HEK293 (cell line): Measurements from ENCODE around the gene ADCY10.

Experiments
- CTCF ChIA-PET: fragments of 350-600 bp; formaldehyde crosslinking; extraction: SDS; loops from one replicate; lab custom pipeline; 2021; ENCODE audit warnings: antibody characterized with exemption; lab: Yijun Ruan, JAX
- POLR2A ChIA-PET: fragments of 300-600 bp; formaldehyde crosslinking; extraction: SDS; loops from one replicate; lab custom pipeline; 2020; ENCODE audit warnings: antibody characterized with exemption, inconsistent platforms; lab: Yijun Ruan, JAX
- H3K27ac ChIP-seq: fragments of 200-500 bp; sonication (Bioruptor generic); 2 replicates; pipeline ENCODE4 v1.5.1; 2014; ENCODE audit warnings: low read depth, low read length, control low read depth, inconsistent platforms; ENCODE audit errors: extremely low read depth
- H3K36me3 ChIP-seq, 2 experiments: fragments of 200-500 bp in 1 of 2; sonication (Bioruptor generic) in 1 of 2; 1 replicate in 1 of 2; 2 replicates in 1 of 2; pipeline ENCODE4 v1.5.1; 2014 to 2017; ENCODE audit warnings: inconsistent platforms in 2 of 2, low read length in 2 of 2; ENCODE audit not compliant: control insufficient read depth in 2 of 2, insufficient read depth in 1 of 2
- H3K4me1 ChIP-seq: fragments of 200-500 bp; sonication (Bioruptor generic); 2 replicates; pipeline ENCODE4 v1.5.1; 2014; ENCODE audit warnings: mild to moderate bottlenecking, low read length, inconsistent platforms; ENCODE audit not compliant: control insufficient read depth, insufficient read depth
- H3K4me3 ChIP-seq: 2 replicates; pipeline ENCODE4 v1.5.1; 2011; ENCODE audit warnings: low read depth, mild to moderate bottlenecking, control low read depth, low read length, moderate library complexity
- H3K9me3 ChIP-seq: fragments of 200-500 bp; sonication (Bioruptor generic); 2 replicates; pipeline ENCODE4 v1.5.1; 2014; ENCODE audit warnings: low read depth, low read length, inconsistent platforms; ENCODE audit not compliant: control insufficient read depth, insufficient read depth
- HOXA7 ChIP-seq: sonication (generic); formaldehyde crosslinking; IDR thresholded peaks from 2 replicates; pipeline ENCODE4 v1.8.1; 2022; ENCODE audit warnings: missing genetic modification reagents, borderline replicate concordance
- KLF1 ChIP-seq: fragments of 450-650 bp; formaldehyde crosslinking; IDR thresholded peaks from 2 replicates; pipeline ENCODE4 v1.5.1; 2016; ENCODE audit warnings: missing biosample characterization, missing genetic modification characterization
- KLF9 ChIP-seq: fragments of 450-650 bp; formaldehyde crosslinking; IDR thresholded peaks from 2 replicates; pipeline ENCODE4 v1.5.1; 2016; ENCODE audit warnings: missing biosample characterization, missing genetic modification characterization, low read depth
- SP7 ChIP-seq: fragments of 450-650 bp; formaldehyde crosslinking; IDR thresholded peaks from 2 replicates; pipeline ENCODE4 v1.5.1; 2016; ENCODE audit warnings: missing biosample characterization, missing genetic modification characterization
- ZBTB10 ChIP-seq: fragments of 450-650 bp; formaldehyde crosslinking; IDR thresholded peaks from 2 replicates; pipeline ENCODE4 v1.5.1; 2016; ENCODE audit warnings: missing biosample characterization, missing genetic modification characterization
- ZBTB48 ChIP-seq: fragments of 450-650 bp; formaldehyde crosslinking; IDR thresholded peaks from 2 replicates; pipeline ENCODE4 v1.5.1; 2016; ENCODE audit warnings: missing biosample characterization, missing genetic modification characterization
- ZBTB7A ChIP-seq: fragments of 450-650 bp; formaldehyde crosslinking; IDR thresholded peaks from 2 replicates; pipeline ENCODE4 v1.5.1; 2016; ENCODE audit warnings: low read depth, missing biosample characterization, missing genetic modification characterization
- ZNF138 ChIP-seq: fragments of 450-650 bp; formaldehyde crosslinking; IDR thresholded peaks from 2 replicates; pipeline ENCODE4 v1.5.1; 2016; ENCODE audit warnings: missing biosample characterization, missing genetic modification characterization, borderline replicate concordance
- ZNF23 ChIP-seq: fragments of 450-650 bp; formaldehyde crosslinking; IDR thresholded peaks from 2 replicates; pipeline ENCODE4 v1.5.1; 2016; ENCODE audit warnings: missing biosample characterization, missing genetic modification characterization, borderline replicate concordance
- ZNF248 ChIP-seq: fragments of 450-650 bp; formaldehyde crosslinking; IDR thresholded peaks from 2 replicates; pipeline ENCODE4 v1.5.1; 2017; ENCODE audit warnings: missing biosample characterization, missing genetic modification characterization
- ZNF324 ChIP-seq: fragments of 450-650 bp; formaldehyde crosslinking; IDR thresholded peaks from 2 replicates; pipeline ENCODE4 v1.5.1; 2016; ENCODE audit warnings: missing biosample characterization, missing genetic modification characterization
- ZNF341 ChIP-seq: fragments of 450-650 bp; formaldehyde crosslinking; IDR thresholded peaks from 2 replicates; pipeline ENCODE4; 2016; ENCODE audit warnings: low read depth, missing biosample characterization, missing genetic modification characterization
- ZNF521 ChIP-seq: fragments of 450-650 bp; formaldehyde crosslinking; IDR thresholded peaks from 2 replicates; pipeline ENCODE4 v1.5.1; 2017; ENCODE audit warnings: missing biosample characterization, mild to moderate bottlenecking, missing genetic modification characterization
- ZNF555 ChIP-seq: fragments of 450-650 bp; formaldehyde crosslinking; conservative IDR thresholded peaks from 2 replicates; pipeline ENCODE4 v1.5.1; 2017; ENCODE audit warnings: missing biosample characterization, mild to moderate bottlenecking, missing genetic modification characterization, inconsistent platforms
- ZNF571 ChIP-seq: fragments of 450-650 bp; formaldehyde crosslinking; IDR thresholded peaks from 2 replicates; pipeline ENCODE4 v1.5.0; 2017; ENCODE audit warnings: missing biosample characterization, missing genetic modification characterization
- ZNF610 ChIP-seq: fragments of 450-650 bp; formaldehyde crosslinking; IDR thresholded peaks from 2 replicates; pipeline ENCODE4 v1.5.1; 2016; ENCODE audit warnings: missing biosample characterization, missing genetic modification characterization, borderline replicate concordance
- ZNF701 ChIP-seq: fragments of 450-650 bp; formaldehyde crosslinking; IDR thresholded peaks from 2 replicates; pipeline ENCODE4 v1.5.1; 2016; ENCODE audit warnings: missing biosample characterization, missing genetic modification characterization
- ZNF707 ChIP-seq: fragments of 450-650 bp; formaldehyde crosslinking; IDR thresholded peaks from 2 replicates; pipeline ENCODE4 v1.5.1; 2016; ENCODE audit warnings: missing biosample characterization, missing genetic modification characterization
- ZNF76 ChIP-seq: fragments of 450-650 bp; formaldehyde crosslinking; IDR thresholded peaks from 2 replicates; pipeline ENCODE4; 2016; ENCODE audit warnings: low read depth, missing biosample characterization, missing genetic modification characterization, borderline replicate concordance

ADCY10 gene

DNA sequence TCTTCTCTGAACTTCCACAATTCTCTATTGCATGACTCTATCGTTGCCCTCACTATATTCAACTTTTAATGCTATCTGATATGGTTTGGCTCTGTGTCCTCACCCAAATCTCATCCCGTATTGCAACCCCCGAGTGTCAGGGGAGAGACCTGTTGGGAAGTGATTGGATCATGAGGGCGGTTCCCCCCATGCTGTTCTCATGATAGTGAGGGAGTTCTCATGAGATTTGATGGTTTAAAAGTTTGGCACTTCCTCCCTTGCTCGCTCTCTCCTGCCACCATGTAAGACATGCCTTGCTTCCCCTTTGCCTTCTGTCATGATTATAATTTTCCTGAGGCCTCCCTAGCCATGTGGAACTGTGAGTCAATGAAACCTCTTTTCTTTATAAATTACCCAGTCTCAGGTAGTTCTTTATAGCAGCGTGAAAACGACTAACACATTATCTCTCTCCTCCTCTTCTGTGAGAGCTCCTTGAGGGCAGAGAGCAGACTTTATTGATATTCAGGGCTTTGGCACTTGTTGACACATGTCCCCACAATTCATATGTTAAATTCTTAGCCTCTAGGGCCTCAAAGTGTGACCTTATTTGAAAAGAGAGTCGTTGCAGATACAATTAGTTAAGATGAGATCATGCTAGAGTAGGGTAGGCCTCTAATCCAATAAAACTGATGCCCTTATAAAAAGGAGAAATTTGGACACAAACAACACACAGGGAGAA lies 52.1 kb downstream of the ADCY10 start (continued):
- no peak for TF ChIP-seq ZNF248 (tag by site-specific recombination)
- no peak for TF ChIP-seq ZBTB48 (tag by site-specific recombination)
- TF ChIP-seq ZBTB10, result no peak
- no peak for TF ChIP-seq ZNF701 (tag by site-specific recombination)
- no peak for TF ChIP-seq ZNF707 (tag by site-specific recombination)
- TF ChIP-seq KLF9, result no peak
- no peak for TF ChIP-seq ZNF571 (tag by site-specific recombination)
- no peak for TF ChIP-seq ZBTB7A (tag by site-specific recombination)
- TF ChIP-seq ZNF341, result no peak
- TF ChIP-seq, all 188 proteins: peak for 0

- ChIA-PET CTCF (interaction anchor here (0.6 to 0.7 kb wide), 4 partner anchors 17 to 375 kb away, joined by 3 read pairs; no protein-coding TSS in a partner anchor), POLR2A (no interaction called here)
- no peaks in the 10 kb centered on the region for H3K36me3 ChIP-seq
- no peak overlapping the region for H3K4me3 ChIP-seq
- no peak for TF ChIP-seq ZNF341
- TF ChIP-seq ZNF610 (tag by site-specific recombination), result peak; percentile 99
- no peak for TF ChIP-seq ZNF324 (tag by site-specific recombination)
- TF ChIP-seq, all 188 proteins: peak for 1
- no peak overlapping the region for H3K27ac ChIP-seq
- H3K9me3 ChIP-seq, result no peaks in the 10 kb centered on the region
- H3K4me1 ChIP-seq, result no peaks in the 10 kb centered on the region
Observed at GRCh38 chr1:167860231-167860923, 53.6 kb downstream of the ADCY10 start.

GRCh38 chr1:167856711-167857418 lies 57.1 kb downstream of the ADCY10 start:
- Histone ChIP-seq H3K4me3 (no peak overlapping the region), H3K36me3 (no peaks in the 10 kb centered on the region), H3K27ac (no peak overlapping the region), H3K9me3 (no peaks in the 10 kb centered on the region), H3K4me1 (no peaks in the 10 kb centered on the region)
- CTCF ChIA-PET, result interaction anchor here (0.6 kb wide), 1 partner anchor 10 kb away, joined by 3 read pairs; no protein-coding TSS in a partner anchor
- TF ChIP-seq KLF1 (tag by site-specific recombination), result no peak
- TF ChIP-seq HOXA7 (CRISPR knock-in tag), result no peak
- no peak for TF ChIP-seq SP7 (tag by site-specific recombination)
- TF ChIP-seq ZNF324 (tag by site-specific recombination), result no peak
- TF ChIP-seq ZNF76, result no peak
- TF ChIP-seq ZNF555 (tag by site-specific recombination), result no peak
- TF ChIP-seq ZNF138 (tag by site-specific recombination), result no peak
- no peak for TF ChIP-seq ZNF23 (tag by site-specific recombination)
- no peak for TF ChIP-seq ZNF521
- POLR2A ChIA-PET, result no interaction called here
